Mucosa of descending colon (tissue), 3 donors: ENCODE measurements around the gene TBC1D7. TPM values are rescaled to one million over a fixed set of nuclear protein-coding genes. Genes with fewer than 3 reads are reported as not detected.

Experiments
- ATAC-seq: fragments of 200-7000 bp; cut with Tn5 transposase; one replicate; pipeline ENCODE4 v1.9.1; 2020; ENCODE audit warnings: mild to moderate bottlenecking, moderate library complexity
- DNase-seq, 3 donors: peaks; one replicate each; pipeline ENCODE4 v3.0.0-alpha.2; 2020
- H3K36me3 ChIP-seq: fragments of 200-600 bp; one replicate; pipeline ENCODE4 v1.8.0; 2021; ENCODE audit warnings: low read depth, mild to moderate bottlenecking
- H3K4me1 ChIP-seq: fragments of 200-600 bp; one replicate; pipeline ENCODE4 v1.8.0; 2021; ENCODE audit warnings: low read depth, mild to moderate bottlenecking
- H3K4me3 ChIP-seq: fragments of 200-600 bp; one replicate; pipeline ENCODE4 v1.8.0; 2021; ENCODE audit warnings: mild to moderate bottlenecking
- H3K9me3 ChIP-seq: fragments of 200-600 bp; one replicate; pipeline ENCODE4 v1.8.0; 2021; ENCODE audit warnings: mild to moderate bottlenecking
- CTCF ChIP-seq: fragments of 200-600 bp; IDR thresholded peaks from one replicate; pipeline ENCODE4 v1.8.0; 2022; ENCODE audit warnings: antibody characterized with exemption, mild to moderate bottlenecking
- intact Hi-C, 2 donors: fragments of 100-400 bp; cut with DNase I in 1 of 2; cut with micrococcal nuclease in 1 of 2; formaldehyde crosslinking; loops; one replicate each; pipeline versions ENCODE4 v1.11.0 to v1.11.1; 2022; cut with DNase I, micrococcal nuclease
- total RNA-seq, 3 donors: library from RNA; stranded (reverse); fragmentation: NEBNext Ultra II Directional in 2 of 3; extraction: Animal tissue kit (Norgen Biotek cat#: 25700) in 2 of 3; gene quantifications; one replicate each; pipeline versions ENCODE4 v1.2.1 to v1.2.4, GENCODE V29; 2021 to 2023
- donor health status: DM: no; HTN: no; CAD: no; lungs with moderate emphysema.
- donor health status: DM: no; HTN: no; CAD: no.
- donor health status: DM: no; HTN: yes; CAD: no.

Gene TBC1D7
- total RNA-seq, 3 donors from 2014 or later, result 14.0 to 25.7 (median 22.4) TPM

DNA sequence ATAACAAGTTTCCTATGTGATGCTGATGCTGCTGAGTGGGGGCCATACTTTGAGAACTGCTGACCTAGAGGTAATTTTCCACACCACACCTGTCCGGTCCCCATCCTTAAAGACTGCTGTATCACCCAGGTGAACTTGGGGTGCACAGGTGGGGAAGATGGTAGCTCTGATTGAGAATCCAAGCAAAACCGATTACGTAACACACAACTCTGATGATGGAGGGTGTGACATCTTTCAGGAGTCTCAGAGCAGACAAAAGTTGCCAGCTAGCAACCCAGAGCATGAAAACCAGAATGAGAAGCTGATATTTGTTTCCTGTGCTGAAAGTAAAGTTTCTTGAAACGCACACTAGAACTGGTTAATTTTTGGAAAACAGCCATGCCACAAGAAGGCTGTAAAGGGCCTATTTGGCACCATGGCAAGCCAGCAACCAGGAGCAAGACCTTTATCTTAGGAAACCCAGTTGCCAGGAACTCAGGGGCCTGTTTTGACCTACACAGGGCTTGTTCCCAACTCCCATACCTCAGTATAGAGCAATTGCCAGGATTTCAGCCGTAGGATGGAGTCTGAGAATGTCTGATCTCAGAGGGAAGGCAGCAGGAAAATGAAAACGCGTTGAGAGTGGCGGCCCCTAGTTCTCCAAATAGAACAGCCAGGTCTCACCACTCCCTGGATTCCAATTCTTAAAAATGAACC is 21.6 kb upstream of the TBC1D7 start:
- intact Hi-C loops, result no loop called here
- no peak overlapping the region for H3K4me3 ChIP-seq
- TF ChIP-seq CTCF, result no peak

GRCh38 chr6:13348334-13349113 is 20.2 kb upstream of the TBC1D7 start:
- Histone ChIP-seq H3K4me3 (no peak overlapping the region), H3K9me3 (no peaks in the 10 kb centered on the region), H3K4me1 (no peaks in the 10 kb centered on the region), H3K36me3 (no peaks in the 10 kb centered on the region)
- ATAC-seq (no peak), DNase-seq (no peak)
- TF ChIP-seq CTCF, result no peak
- intact Hi-C loops, result no loop called here

More for the DNA sequence above, 21.6 kb upstream of the TBC1D7 start:
- no peaks in the 10 kb centered on the region for H3K9me3 ChIP-seq
- DNase-seq (no peak), ATAC-seq (no peak)
- H3K4me1 ChIP-seq, result peaks cover 2% of the 10 kb centered on the region
- H3K36me3 ChIP-seq, result no peaks in the 10 kb centered on the region

- no peaks in the 10 kb centered on the region for H3K36me3 ChIP-seq
- TF ChIP-seq CTCF, result no peak
- no peak for ATAC-seq
- DNase-seq, result no peak
- intact Hi-C loops, result no loop called here
- H3K4me3 ChIP-seq, result no peak overlapping the region
- no peaks in the 10 kb centered on the region for H3K4me1 ChIP-seq
- peaks cover 4% of the 10 kb centered on the region for H3K9me3 ChIP-seq
Observed at GRCh38 chr6:13346245-13346644, 17.9 kb upstream of the TBC1D7 start.

DNA sequence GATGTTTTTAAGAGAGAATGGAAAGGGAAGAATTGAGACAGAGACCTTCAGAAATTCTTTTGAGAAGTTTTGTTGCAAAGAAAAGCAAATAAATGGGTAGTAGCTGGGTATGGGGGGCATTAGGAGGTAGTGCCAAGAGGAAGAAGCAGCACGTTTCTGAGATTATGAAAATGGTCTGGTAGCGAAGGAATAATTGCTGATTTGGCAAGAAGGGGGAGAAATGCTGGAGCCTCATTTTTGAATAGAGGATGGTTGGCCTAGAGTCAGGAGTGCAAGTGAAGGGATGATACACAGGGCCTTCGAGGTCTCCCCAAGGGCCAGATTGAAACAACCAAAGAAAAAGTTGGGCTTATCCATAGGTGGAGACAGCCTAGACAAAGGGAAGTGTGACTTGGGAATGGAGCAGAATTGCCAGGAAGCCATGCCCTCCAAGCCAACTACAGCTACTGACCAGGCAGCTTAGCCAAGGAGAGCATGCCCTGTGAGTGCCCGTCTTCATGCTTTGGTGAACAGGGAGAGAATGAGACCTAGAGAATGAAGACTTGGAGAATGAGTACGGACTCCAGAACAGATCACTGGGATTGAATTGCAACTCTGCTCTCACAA is 14.2 kb upstream of the TBC1D7 start:
- no peaks in the 10 kb centered on the region for H3K4me1 ChIP-seq
- no peak for TF ChIP-seq CTCF
- DNase-seq (no peak), ATAC-seq (no peak)
- no peak overlapping the region for H3K4me3 ChIP-seq
- peaks cover 4% of the 10 kb centered on the region for H3K9me3 ChIP-seq
- intact Hi-C loops, result no loop called here
- no peaks in the 10 kb centered on the region for H3K36me3 ChIP-seq

- Histone ChIP-seq H3K36me3 (no peaks in the 10 kb centered on the region), H3K4me1 (no peaks in the 10 kb centered on the region), H3K9me3 (peaks cover 4% of the 10 kb centered on the region), H3K4me3 (no peak overlapping the region)
- ATAC-seq (peak; percentile 28), DNase-seq (no peak)
- no peak for TF ChIP-seq CTCF
- intact Hi-C loops, result loop anchor here (10.0 kb wide), 3 partner anchors 195 to 425 kb away; partner anchors contain the start of gene SIRT5 (in 1 of the 2)
Observed at GRCh38 chr6:13339863-13340630, 11.7 kb upstream of the TBC1D7 start.
